Common myeloid progenitor, CD34-positive (primary cell): ENCODE results near the gene CACNA2D3.

Experiments
- CTCF ChIA-PET: fragments of 350-600 bp; sonication (Branson Sonifier 250); formaldehyde crosslinking; loops from one replicate; lab custom pipeline; 2021; ENCODE audit warnings: antibody characterized with exemption; lab: Charles Lee
- POLR2A ChIA-PET: fragments of 350-600 bp; sonication (Branson Sonifier 250); formaldehyde crosslinking; loops from one replicate; lab custom pipeline; 2021; ENCODE audit warnings: antibody characterized with exemption; lab: Charles Lee
- DNase-seq, 3 donors: peaks; one replicate each; pipeline versions ENCODE4 v3.0.0 to v3.0.0-alpha.2; 2013
- H3K27ac ChIP-seq, 2 experiments: 1 replicate in 1 of 2; 2 replicates in 1 of 2; pipeline ENCODE4 v1.7.0; 2013; ENCODE audit warnings: inconsistent platforms in 2 of 2, low read length in 2 of 2, mild to moderate bottlenecking in 2 of 2, low read depth in 1 of 2, moderate library complexity in 1 of 2; ENCODE audit not compliant: severe bottlenecking in 2 of 2, insufficient read depth in 1 of 2, poor library complexity in 1 of 2
- H3K27me3 ChIP-seq, 5 experiments: replicated peaks in 2 of 5; 1 replicate in 3 of 5; 2 replicates in 2 of 5; pipeline versions ENCODE4 v1.6.1 to v1.7.0; 2013; ENCODE audit warnings: low read length in 4 of 5, mild to moderate bottlenecking in 2 of 5, moderate library complexity in 2 of 5, inconsistent platforms in 1 of 5; ENCODE audit not compliant: insufficient read depth in 5 of 5, control insufficient read depth in 4 of 5
- H3K36me3 ChIP-seq, 4 experiments: 1 replicate in 2 of 4; 2 replicates in 2 of 4; pipeline versions ENCODE4 v1.6.1 to v1.7.0; 2013; ENCODE audit warnings: low read length in 3 of 4, control low read depth in 1 of 4, mild to moderate bottlenecking in 1 of 4; ENCODE audit not compliant: control insufficient read depth in 4 of 4, insufficient read depth in 4 of 4
- H3K4me1 ChIP-seq, 4 experiments: 1 replicate in 3 of 4; 2 replicates in 1 of 4; pipeline versions ENCODE4 v1.6.1 to v1.7.1; 2013; ENCODE audit warnings: low read length in 3 of 4, mild to moderate bottlenecking in 3 of 4, control low read depth in 1 of 4, inconsistent platforms in 1 of 4, moderate library complexity in 1 of 4; ENCODE audit not compliant: control insufficient read depth in 4 of 4, insufficient read depth in 4 of 4; ENCODE audit errors: control extremely low read depth in 1 of 4
- H3K4me3 ChIP-seq, 7 experiments: 1 replicate in 4 of 7; 2 replicates in 3 of 7; pipeline versions ENCODE4 v1.5.1 to v1.7.0; 2013; ENCODE audit warnings: mild to moderate bottlenecking in 7 of 7, low read length in 6 of 7, moderate library complexity in 6 of 7, inconsistent platforms in 2 of 7, low read depth in 2 of 7, control low read depth in 1 of 7; ENCODE audit not compliant: insufficient read depth in 4 of 7, control insufficient read depth in 1 of 7; ENCODE audit errors: extremely low read depth in 1 of 7
- H3K9me3 ChIP-seq, 5 experiments: 1 replicate in 4 of 5; 2 replicates in 1 of 5; pipeline versions ENCODE4 v1.6.1 to v1.7.1; 2013; ENCODE audit warnings: low read length in 4 of 5, mild to moderate bottlenecking in 2 of 5, inconsistent platforms in 1 of 5, low read depth in 1 of 5, moderate library complexity in 1 of 5; ENCODE audit not compliant: control insufficient read depth in 4 of 5, insufficient read depth in 2 of 5; ENCODE audit errors: control extremely low read depth in 1 of 5
- WGBS: methylation state at CpG from one replicate; pipeline ENCODE4 v1.1.5; 2013; ENCODE audit not compliant: insufficient coverage; 5-methylcytosine and 5-hydroxymethylcytosine counted together

Gene CACNA2D3

DNA sequence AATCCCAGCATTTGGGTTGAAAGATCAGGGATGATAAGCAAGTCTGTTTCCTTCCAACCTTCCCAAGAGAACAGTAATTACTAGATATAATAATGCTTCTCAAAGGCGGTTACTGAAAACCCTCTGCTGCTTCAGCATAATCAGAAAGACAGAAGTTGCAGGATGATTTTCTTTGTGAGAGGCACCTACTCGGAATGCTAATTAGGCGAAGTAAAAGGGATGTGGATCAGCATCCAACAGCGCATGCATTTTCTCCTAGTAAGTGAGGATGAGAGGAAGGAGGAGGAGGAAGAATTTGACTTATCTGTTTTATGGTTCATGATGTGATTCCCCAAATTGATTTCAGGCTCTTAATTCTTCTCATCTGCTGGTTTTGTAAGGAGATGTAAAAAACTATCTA is 118.0 kb downstream of the CACNA2D3 start:
- WGBS = 76% methylated on average over 4 of the region's 4 CpGs
- Histone ChIP-seq H3K27ac (no peak overlapping the region), H3K9me3 (peaks cover 0 to under 1% (median 0%) of the 10 kb centered on the region in 5 experiments), H3K36me3 (no peaks in the 10 kb centered on the region), H3K4me3 (no peak overlapping the region), H3K27me3 (peaks cover 0 to 42% (median 5%) of the 10 kb centered on the region in 5 experiments), H3K4me1 (no peaks in the 10 kb centered on the region)
- ChIA-PET POLR2A (no interaction called here), CTCF (no interaction called here)
- no peak for DNase-seq

DNA sequence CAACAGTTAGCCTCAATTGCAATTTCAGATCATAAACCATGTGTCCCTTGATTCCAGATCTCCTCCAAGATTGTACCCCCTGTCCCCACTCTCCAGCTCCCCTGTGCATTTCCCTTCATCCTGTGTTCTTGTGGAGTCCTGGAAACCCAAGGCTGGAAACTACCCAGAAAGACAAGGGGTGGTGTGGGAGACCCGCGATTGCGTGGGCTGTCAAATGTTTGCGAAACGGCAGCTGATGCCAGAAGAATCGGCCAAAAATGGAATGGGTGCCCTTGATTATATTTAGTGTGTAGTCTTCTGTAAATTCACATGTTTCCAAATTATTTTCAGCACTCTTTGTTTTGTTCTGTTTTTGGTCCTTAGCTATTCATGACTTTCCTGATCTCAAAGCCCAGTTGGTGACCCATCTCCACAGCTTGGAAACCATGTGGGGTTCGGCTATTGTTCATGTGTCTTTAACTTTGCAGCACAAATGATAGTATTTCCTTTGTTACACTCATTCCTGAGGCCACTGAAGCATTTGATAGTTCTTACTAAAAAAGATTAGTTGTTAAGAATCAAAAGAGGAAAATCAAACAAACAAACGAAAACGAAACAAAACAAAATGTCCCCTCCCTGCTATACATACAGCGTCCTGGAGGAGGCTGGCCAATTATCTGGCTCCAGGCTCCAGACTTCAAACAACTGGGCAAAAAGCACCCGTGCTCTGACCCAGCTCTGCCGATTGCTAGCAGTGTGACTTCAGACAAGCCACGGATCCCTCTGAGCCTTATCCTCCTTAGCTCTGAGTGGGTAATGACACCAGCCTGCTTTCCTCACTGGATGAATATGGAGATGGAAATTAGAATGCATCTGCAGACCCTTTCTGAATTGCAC is 120.9 kb downstream of the CACNA2D3 start:
- WGBS = 88% methylated on average over 6 of the region's 13 CpGs
- H3K27ac ChIP-seq = no peak overlapping the region
- CTCF ChIA-PET = no interaction called here
- H3K9me3 ChIP-seq = peaks cover 0 to 7% (median 0%) of the 10 kb centered on the region in 5 experiments
- H3K4me3 ChIP-seq = no peak overlapping the region
- POLR2A ChIA-PET = no interaction called here
- no peaks in the 10 kb centered on the region for H3K36me3 ChIP-seq
- H3K27me3 ChIP-seq = peaks cover 0 to 33% (median 2%) of the 10 kb centered on the region in 5 experiments
- DNase-seq = no peak
- no peaks in the 10 kb centered on the region for H3K4me1 ChIP-seq

DNA sequence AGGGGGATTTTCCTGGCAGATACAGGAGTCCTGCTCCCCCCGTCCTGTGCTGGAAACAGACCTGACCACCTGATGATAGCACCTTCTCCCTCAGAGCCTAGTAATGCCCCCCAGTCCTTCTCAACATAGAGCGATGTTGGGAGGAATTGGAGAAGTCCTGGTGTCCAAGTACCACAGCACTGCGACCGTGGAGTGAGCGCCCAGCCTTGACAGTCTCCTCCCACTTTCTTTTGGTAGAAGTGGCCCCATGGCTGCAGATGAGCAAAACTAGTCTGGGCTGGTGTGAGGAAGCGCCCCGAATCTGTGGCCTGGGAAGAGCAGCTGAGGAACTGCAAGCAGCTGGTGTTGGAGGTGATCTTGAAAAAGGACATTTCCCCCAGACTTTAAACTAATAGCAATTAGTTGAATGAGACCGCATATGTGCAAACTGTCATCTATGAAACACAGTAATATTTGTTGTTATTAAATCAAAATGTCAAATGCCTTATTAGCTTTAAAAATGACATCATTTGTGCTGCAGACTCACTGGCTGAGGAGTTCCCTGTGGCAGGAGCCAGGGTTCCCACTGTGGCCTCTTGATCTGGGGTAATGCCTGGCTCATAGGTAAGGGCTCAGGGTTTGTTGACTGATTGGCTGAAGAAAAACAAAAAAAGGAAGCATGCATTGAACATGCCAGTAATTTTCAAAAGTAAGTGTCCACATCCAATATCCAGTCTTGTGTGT is 121.8 kb downstream of the CACNA2D3 start:
- H3K36me3 ChIP-seq = no peaks in the 10 kb centered on the region
- H3K27ac ChIP-seq = no peak overlapping the region
- no peak overlapping the region for H3K4me3 ChIP-seq
- H3K9me3 ChIP-seq = peaks cover 0 to 10% (median 0%) of the 10 kb centered on the region in 5 experiments
- DNase-seq = no peak
- H3K4me1 ChIP-seq = no peaks in the 10 kb centered on the region
- WGBS = 100% methylated on average over 3 of the region's 8 CpGs
- peaks cover 0 to 33% (median 2%) of the 10 kb centered on the region in 5 experiments for H3K27me3 ChIP-seq
- POLR2A ChIA-PET = no interaction called here
- CTCF ChIA-PET = no interaction called here

DNA sequence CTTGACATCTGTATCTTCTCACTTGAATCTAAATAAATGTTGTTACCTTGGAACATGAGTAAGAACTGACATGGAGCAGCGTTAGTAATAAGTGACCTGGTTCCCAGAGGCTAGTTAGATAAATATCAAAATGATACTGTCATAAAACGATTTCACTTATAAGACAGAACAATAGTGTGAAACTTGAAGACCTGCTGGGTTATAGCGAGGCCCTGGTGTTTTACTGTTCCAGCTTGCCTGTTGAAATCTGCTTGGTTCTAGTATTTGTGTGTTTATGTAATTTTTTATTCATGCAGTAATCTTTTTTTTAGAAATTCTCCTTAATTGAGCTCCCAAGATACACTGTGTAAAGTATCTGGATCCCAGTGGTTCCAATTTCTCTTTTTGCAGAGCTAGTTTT is 129.4 kb downstream of the CACNA2D3 start:
- no CpG with 5 or more reads among the region's 3 CpGs for WGBS
- H3K4me1 ChIP-seq = no peaks in the 10 kb centered on the region

DNA sequence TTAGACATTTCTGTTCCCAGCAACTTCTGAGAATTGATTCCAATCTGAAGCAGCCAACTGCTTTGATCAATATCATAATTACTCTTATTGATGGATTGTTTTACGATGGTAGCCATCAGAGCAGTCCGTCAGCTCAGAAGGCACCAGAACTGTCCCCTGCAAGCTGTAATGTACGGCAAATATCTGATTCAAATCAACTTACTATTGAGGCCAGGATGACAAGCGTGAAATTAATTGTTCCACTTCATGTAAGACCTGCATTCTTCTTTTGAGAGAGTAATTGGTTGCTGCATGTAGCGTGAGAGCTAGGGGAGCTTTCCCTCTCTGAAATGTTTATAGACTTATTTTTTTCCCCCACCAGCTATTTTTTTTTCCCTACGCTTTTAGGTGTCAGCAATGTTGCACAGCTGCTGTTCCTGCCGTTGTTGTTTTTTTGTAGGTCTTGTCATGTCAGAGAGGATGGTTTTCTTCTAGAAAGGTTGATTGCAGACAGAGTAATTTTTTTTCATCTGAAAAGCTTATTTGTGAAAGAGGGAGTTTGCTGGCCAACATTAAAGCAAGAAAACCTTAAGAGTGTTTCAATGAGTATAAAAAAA is 134.9 kb downstream of the CACNA2D3 start:
- Histone ChIP-seq H3K27me3 (peaks cover 4 to 81% (median 23%) of the 10 kb centered on the region in 5 experiments), H3K4me1 (peaks cover 0 to 11% (median 8%) of the 10 kb centered on the region in 4 experiments), H3K9me3 (no peaks in the 10 kb centered on the region), H3K27ac (no peak overlapping the region), H3K4me3 (no peak overlapping the region), H3K36me3 (no peaks in the 10 kb centered on the region)
- no peak for DNase-seq
- POLR2A ChIA-PET = no interaction called here
- 98% methylated on average over 5 of the region's 7 CpGs for WGBS
- CTCF ChIA-PET = no interaction called here

More for the DNA sequence above, 129.4 kb downstream of the CACNA2D3 start:
- no peak overlapping the region for H3K27ac ChIP-seq
- CTCF ChIA-PET = interaction anchor here (0.5 kb wide), 1 partner anchor 444 kb away, joined by 3 read pairs; no protein-coding TSS in a partner anchor
- H3K9me3 ChIP-seq = peaks cover 0 to 3% (median 0%) of the 10 kb centered on the region in 5 experiments
- H3K4me3 ChIP-seq = no peak overlapping the region
- H3K36me3 ChIP-seq = no peaks in the 10 kb centered on the region
- no peak for DNase-seq
- POLR2A ChIA-PET = no interaction called here
- H3K27me3 ChIP-seq = peaks cover 2 to 54% (median 14%) of the 10 kb centered on the region in 5 experiments

DNA sequence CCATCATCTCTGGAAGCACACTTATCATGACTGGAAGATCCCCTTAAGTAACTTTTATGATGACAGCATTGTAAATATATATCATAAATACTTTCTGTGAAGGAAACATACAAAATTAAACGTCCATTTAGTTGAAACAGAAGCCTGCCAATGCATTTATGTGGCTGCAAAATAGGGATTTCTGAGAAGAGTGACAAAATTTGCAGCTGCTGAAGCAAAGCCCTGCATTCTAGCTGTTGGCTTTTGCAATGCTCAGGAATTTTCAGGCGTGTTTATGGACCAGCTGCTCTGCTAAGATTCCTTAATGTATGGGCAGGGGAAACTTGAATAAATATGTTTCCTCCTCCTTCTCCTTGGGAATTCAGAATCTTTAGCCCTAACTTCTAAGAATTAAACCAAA is 137.3 kb downstream of the CACNA2D3 start:
- POLR2A ChIA-PET = no interaction called here

More for the DNA sequence above, 137.3 kb downstream of the CACNA2D3 start:
- DNase-seq = no peak
- no peak overlapping the region for H3K4me3 ChIP-seq
- no peaks in the 10 kb centered on the region for H3K9me3 ChIP-seq
- H3K4me1 ChIP-seq = peaks cover 0 to 24% (median 15%) of the 10 kb centered on the region in 4 experiments
- CTCF ChIA-PET = no interaction called here
- peaks cover 4 to 76% (median 21%) of the 10 kb centered on the region in 5 experiments for H3K27me3 ChIP-seq
- 82% methylated on average over 2 of the region's 2 CpGs for WGBS
- H3K36me3 ChIP-seq = no peaks in the 10 kb centered on the region
- H3K27ac ChIP-seq = no peak overlapping the region
